AG09319 (cell line): ENCODE results near the gene LYPD3.

Experiments
- DNase-seq: peaks from one replicate; pipeline ENCODE4 v3.0.0-alpha.2; 2010; ENCODE audit warnings: low read depth; ENCODE audit errors: extremely low read depth
- CTCF ChIP-seq: IDR thresholded peaks from 2 replicates; pipeline ENCODE4 v1.5.1; 2011; ENCODE audit warnings: low read depth, mild to moderate bottlenecking, inconsistent platforms, low read length, moderate library complexity

LYPD3 gene

DNA sequence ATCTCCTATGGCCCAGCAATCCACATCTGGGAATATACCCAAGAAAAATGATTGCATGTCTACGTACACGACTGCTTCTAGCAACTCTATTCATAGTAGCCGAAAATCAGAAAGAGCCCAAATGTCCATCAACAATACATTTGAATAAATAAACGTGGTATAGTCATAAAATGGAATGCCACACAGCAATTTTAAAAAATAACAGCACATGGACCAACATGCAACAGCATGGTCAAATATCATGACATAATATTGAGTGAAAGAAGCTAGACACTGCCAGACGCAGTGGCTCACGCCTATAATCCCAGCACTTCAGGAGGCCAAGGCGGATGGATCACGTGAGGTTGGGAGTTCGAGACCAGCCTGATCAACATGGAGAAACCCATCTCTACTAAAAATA lies 34.4 kb downstream of the LYPD3 start:
- no peak for TF ChIP-seq CTCF
- no peak for DNase-seq

GRCh38 chr19:43430142-43430710 lies 35.2 kb downstream of the LYPD3 start:
- peak; percentile 25 for TF ChIP-seq CTCF
- no peak for DNase-seq

DNA sequence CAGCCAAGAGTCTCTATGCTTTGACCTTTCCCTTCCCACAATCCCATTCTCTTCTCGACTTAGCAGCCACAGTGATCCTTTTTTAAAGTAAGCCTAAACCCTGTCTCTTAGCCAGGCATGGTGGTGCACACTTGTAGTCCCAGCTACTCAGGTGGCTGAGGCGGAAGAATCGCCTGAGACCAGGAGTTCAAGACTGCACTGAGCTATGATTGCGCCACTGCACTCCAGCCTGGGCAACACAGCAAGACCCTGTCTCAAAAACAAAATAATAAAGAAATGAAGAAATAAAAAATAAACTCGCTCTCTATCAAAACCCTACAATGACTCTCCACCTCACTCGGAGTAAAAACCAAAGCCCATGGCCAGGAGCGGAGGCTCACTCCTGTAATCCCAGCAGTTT lies 36.0 kb downstream of the LYPD3 start:
- TF ChIP-seq CTCF, result no peak
- no peak for DNase-seq

GRCh38 chr19:43425567-43426392 lies 39.6 kb downstream of the LYPD3 start:
- peak; percentile 68 for TF ChIP-seq CTCF
- no peak for DNase-seq

DNA sequence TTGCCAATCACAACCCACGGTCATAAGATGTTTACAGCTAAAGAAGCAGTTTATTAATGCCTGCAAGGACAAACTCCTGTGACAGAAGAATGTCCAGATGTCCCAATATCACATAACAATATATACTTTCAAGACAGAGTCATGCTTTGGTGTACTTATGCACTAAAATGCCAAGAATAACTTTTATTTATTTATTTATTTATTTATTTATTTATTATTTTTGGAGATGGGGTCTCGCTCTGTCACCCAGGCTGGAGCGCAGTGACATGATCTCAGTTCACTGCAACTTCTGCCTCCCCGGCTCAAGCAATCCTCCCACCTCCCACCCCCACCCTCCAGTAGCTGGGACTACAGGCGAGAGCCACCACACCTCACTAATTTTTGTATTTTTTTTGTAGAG lies 41.6 kb downstream of the LYPD3 start:
- DNase-seq, result no peak
- no peak for TF ChIP-seq CTCF

- no peak for TF ChIP-seq CTCF
- DNase-seq, result no peak
Observed at GRCh38 chr19:43422689-43423066, 42.7 kb downstream of the LYPD3 start.

DNA sequence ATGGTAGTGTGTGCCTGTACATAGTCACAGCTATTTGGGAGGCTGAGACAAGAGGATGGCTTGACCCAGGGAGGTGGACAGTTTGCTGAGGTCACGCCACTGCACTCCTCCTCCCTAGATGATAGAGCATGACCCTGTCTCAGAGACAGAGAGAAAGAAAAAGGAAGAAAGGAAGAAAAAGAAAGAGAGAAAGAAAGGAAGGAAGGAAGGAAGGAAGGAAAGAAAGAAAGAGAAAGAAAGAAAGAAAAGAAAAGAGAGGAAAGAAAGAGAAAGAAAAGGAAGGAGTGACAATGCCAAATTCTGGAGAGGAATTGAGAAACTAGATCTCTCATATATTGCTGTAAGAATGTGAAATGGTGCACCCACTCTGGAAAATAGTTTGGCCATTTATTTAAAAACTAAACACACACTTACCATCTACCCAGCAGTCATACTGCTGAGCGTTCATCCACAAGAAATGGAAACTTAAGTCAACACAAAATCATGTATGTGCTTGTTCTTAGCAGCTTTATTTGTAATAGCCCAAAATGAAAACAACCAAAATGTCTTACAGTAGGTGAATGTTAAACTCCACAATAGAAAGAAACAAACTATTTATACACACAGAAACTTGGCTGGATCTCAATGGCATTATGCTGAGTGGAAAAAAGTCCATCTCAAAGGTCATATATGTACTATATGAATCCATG lies 43.3 kb downstream of the LYPD3 start:
- TF ChIP-seq CTCF, result no peak
- DNase-seq, result no peak
